Measurements from ENCODE around the gene ALDH4A1.
"Not testable (repeated sequence)": the region's sequence is repeated elsewhere in the genome, so short reads cannot be mapped to it uniquely, and the experiment has no call there.

The ALDH4A1 gene

DNA sequence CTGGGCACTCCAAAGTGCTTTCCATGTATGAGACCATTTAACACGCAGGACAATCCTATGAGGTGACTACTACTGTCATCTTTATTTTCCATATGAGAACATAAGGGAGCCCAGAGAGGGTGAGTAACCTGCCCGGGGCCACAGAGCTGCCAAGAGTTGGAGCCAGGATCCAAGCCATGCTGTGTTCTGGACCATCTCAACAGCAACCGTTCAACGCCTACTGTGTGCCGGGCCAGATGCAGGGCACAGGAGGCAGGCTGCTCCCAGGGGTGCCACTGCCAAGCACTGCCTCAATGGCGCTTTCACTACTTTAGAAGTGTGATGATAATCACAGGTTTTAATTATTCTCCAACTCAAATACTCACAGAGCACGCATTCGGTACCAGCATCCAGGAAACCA, 3.8 kb downstream of the ALDH4A1 start:
- no peak for DNase-seq (ENCODE audit: low read depth)
- H3K4me3 ChIP-seq (ENCODE audit: low read depth, low read length), result no peak overlapping the region
- TF ChIP-seq, protein P1, sequence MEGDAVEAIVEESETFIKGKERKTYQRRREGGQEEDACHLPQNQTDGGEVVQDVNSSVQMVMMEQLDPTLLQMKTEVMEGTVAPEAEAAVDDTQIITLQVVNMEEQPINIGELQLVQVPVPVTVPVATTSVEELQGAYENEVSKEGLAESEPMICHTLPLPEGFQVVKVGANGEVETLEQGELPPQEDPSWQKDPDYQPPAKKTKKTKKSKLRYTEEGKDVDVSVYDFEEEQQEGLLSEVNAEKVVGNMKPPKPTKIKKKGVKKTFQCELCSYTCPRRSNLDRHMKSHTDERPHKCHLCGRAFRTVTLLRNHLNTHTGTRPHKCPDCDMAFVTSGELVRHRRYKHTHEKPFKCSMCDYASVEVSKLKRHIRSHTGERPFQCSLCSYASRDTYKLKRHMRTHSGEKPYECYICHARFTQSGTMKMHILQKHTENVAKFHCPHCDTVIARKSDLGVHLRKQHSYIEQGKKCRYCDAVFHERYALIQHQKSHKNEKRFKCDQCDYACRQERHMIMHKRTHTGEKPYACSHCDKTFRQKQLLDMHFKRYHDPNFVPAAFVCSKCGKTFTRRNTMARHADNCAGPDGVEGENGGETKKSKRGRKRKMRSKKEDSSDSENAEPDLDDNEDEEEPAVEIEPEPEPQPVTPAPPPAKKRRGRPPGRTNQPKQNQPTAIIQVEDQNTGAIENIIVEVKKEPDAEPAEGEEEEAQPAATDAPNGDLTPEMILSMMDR (IDR thresholded peaks at IDR 0.05; ENCODE audit: low read depth, low read length, missing control alignments), result no peak

DNA sequence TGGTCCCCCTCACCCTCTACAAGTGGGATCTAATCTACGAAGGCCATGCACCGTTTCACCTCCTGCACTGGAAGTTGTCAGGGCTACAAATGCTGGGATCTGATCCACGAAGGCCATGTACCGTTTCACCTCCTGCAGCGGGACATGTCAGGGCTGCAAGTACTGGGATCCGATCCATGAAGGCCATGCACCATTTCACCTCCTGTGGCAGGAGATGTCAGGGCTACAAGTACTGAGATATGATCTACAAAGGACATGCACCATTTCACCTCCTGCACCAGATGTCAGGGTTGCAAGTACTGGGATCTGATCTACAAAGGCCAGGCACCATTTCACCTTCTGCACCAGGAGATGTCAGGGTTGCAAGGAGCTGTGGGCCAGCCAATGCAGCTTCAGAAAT, 7.0 kb downstream of the ALDH4A1 start:
- DNase-seq (ENCODE audit: low read depth), result no peak
- no peak overlapping the region for H3K4me3 ChIP-seq (ENCODE audit: low read depth, low read length)
- TF ChIP-seq, protein P1 (IDR thresholded peaks at IDR 0.05; ENCODE audit: low read depth, low read length, missing control alignments), result no peak

DNA sequence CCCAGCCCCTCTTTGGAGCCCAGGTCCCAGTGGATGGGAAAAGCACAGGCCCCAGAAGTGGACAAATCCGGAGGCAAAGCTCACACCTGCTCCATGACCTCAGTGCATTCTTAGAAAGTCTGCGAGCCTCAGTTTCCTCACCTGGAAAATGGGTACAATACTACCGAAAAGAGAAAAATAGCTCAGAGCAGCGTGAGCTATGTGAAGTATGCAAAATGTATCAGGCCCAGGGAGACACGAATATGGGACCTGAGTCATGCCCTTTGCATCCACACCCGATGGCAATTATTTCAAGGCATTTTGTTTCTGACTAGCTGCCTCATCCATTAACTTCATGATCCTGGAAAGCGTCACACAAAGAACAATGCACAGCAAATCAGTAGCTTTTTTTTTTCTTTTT, 9.2 kb downstream of the ALDH4A1 start:
- TF ChIP-seq, protein P1 (IDR thresholded peaks at IDR 0.05; ENCODE audit: low read depth, low read length, missing control alignments), result no peak
- DNase-seq (ENCODE audit: low read depth), result no peak
- no peak overlapping the region for H3K4me3 ChIP-seq (ENCODE audit: low read depth, low read length)

DNA sequence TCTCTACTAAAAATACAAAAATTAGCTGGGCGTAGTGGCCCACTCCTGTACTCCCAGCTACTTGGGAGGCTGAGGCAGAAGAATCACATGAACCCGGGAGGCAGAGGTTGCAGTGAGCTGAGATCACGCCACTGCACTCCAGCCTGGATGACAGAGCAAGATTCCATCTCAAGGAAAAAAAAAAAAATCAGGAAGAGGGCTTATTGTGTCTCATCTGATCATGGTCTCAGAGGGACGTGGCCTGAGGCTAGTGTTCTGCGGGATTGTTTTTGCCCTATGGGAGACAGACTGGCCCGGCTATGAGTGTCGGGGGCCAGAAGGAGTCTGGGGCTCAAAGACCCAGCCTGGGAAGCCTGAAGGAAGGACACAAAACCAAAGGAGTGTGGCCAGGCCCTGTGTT, 10.5 kb downstream of the ALDH4A1 start:
- not testable (repeated sequence) for H3K4me3 ChIP-seq (ENCODE audit: low read depth, low read length); DNase-seq (ENCODE audit: low read depth)

DNA sequence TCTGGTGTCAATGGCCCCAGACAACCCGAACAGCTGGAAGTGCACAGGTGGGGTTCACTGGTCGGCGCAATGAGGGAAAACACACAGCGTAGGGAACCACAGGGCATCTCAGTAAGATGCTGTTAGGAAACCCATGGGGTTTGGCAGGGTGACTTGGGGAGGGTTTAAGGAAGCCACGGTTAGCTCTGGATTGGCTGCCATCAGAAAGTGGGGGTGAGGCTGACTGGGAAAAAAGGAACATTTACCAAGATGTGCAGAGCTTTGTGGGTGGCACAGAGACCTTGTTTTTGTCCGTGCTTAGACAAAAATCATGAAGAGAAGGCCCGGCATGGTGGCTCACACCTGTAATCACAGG, 11.0 kb downstream of the ALDH4A1 start:
- no peak overlapping the region for H3K4me3 ChIP-seq (ENCODE audit: low read depth, low read length)
- TF ChIP-seq, protein P1 (IDR thresholded peaks at IDR 0.05; ENCODE audit: low read depth, low read length, missing control alignments), result no peak
- no peak for DNase-seq (ENCODE audit: low read depth)

DNA sequence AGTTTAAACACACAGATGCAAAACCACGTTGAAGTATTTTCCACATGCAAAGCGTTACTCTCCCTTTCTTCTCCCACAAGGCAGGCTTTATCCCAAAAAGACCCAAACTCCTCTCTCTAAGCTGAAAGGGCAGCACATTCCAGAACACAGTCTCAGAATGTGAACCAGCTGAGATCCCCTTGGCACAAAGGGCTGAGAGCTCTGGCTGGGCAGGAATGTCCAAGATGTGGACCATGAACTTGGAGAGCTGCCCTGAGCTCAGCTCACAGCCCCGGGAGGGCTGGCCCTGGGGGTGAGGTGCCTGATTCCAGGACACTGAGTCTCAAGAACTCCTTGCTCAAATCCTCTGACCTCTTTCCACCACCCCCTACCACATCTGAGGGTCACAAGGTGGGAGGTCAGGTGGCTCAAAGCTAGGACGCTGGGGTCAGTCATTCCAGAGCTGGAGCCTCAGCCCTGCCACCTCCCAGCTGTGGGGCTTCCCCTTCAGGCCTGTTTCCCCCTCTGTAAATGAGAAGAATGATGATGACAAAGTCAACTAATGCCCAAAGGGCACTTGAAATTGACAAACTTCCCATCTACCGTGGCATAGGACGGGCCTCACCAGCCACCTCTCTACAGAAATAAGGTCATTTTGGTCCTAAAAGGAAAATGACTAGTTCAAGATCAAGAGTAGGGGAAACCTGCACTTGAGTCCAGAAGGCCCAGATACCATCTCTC, 11.5 kb downstream of the ALDH4A1 start:
- TF ChIP-seq, protein P1 (IDR thresholded peaks at IDR 0.05; ENCODE audit: low read depth, low read length, missing control alignments), result no peak
- no peak for DNase-seq (ENCODE audit: low read depth)

DNA sequence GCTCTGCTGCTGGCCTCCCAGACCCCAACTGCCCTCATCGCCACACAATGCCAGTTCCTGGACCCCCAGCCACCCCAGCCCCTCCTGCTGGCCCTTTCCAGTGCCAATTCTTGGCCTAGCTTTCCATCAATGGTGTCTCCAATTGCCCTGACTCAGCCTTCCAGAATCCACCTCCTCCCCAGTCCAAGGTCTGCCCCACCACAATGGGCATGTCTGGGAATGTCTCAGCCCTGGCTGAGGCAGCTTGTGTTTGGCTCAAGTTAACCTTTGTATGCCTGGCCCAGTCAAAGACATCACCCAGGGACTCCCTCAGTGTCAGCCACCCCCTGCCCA, 16.4 kb downstream of the ALDH4A1 start:
- H3K4me3 ChIP-seq (ENCODE audit: low read depth, low read length), result no peak overlapping the region
- DNase-seq (ENCODE audit: low read depth), result no peak
- TF ChIP-seq, protein P1 (IDR thresholded peaks at IDR 0.05; ENCODE audit: low read depth, low read length, missing control alignments), result no peak

More for the DNA sequence above, 11.5 kb downstream of the ALDH4A1 start:
- no peak overlapping the region for H3K4me3 ChIP-seq (ENCODE audit: low read depth, low read length)

Measured in GM12864 (cell line).